IMR-90 (cell line): ENCODE results near the gene ATXN7L2. TPM values are rescaled to one million over a fixed set of nuclear protein-coding genes. Genes with fewer than 3 reads are reported as not detected.

Experiments used
- ATAC-seq: fragments of 200-7000 bp; cut with Tn5 transposase; 2 replicates; pipeline ENCODE4 v1.9.1; 2020; ENCODE audit warnings: low read depth, mild to moderate bottlenecking, moderate library complexity
- BruUV-seq: library from RNA; stranded (reverse); fragments of 400-500 nt; replicated peaks from 2 replicates; lab custom pipeline; 2021; lab: Mats Ljungman, UMichigan
- CTCF ChIA-PET: fragments of 300-600 bp; formaldehyde crosslinking; extraction: SDS; loops from one replicate; lab custom pipeline; 2021; ENCODE audit warnings: antibody characterized with exemption; lab: Yijun Ruan, JAX
- POLR2A ChIA-PET: fragments of 300-600 bp; sonication (Branson Sonifier 250); formaldehyde crosslinking; loops from one replicate; lab custom pipeline; 2022; ENCODE audit warnings: antibody characterized with exemption; ENCODE audit not compliant: unreplicated experiment; lab: Charles Lee
- DNase-seq: peaks from one replicate; pipeline ENCODE4 v3.0.0; 2013
- H2AFZ ChIP-seq: replicated peaks from 2 replicates; pipeline ENCODE3; 2013; ENCODE audit warnings: low read length, mild to moderate bottlenecking; ENCODE audit not compliant: poor library complexity
- H2AK5ac ChIP-seq: 2 replicates; pipeline ENCODE4 v1.6.1; 2013; ENCODE audit warnings: low read depth, low read length, inconsistent platforms
- H2AK9ac ChIP-seq: replicated peaks from 2 replicates; pipeline ENCODE3; 2013; ENCODE audit warnings: mild to moderate bottlenecking, low read depth, low read length, moderate library complexity; ENCODE audit not compliant: poor library complexity
- H2BK120ac ChIP-seq: 2 replicates; pipeline ENCODE4 v1.6.1; 2013; ENCODE audit warnings: low read depth, low read length, inconsistent platforms
- H2BK15ac ChIP-seq: 3 replicates; pipeline ENCODE4 v1.6.1; 2013; ENCODE audit warnings: low read depth, low read length, inconsistent platforms
- H2BK20ac ChIP-seq: 2 replicates; pipeline ENCODE4 v1.6.1; 2013; ENCODE audit warnings: low read depth, mild to moderate bottlenecking, inconsistent platforms, low read length, moderate library complexity
- H2BK5ac ChIP-seq: 2 replicates; pipeline ENCODE4 v1.6.1; 2013; ENCODE audit warnings: mild to moderate bottlenecking, low read depth, low read length, inconsistent platforms; ENCODE audit not compliant: poor library complexity, severe bottlenecking
- H3K14ac ChIP-seq: replicated peaks from 2 replicates; pipeline ENCODE4 v1.6.1; 2013; ENCODE audit warnings: low read depth, low read length, inconsistent platforms
- H3K18ac ChIP-seq: 2 replicates; pipeline ENCODE4 v1.6.1; 2013; ENCODE audit warnings: low read depth, low read length, control low read depth
- H3K23ac ChIP-seq: 2 replicates; pipeline ENCODE4 v1.6.1; 2013; ENCODE audit warnings: low read depth, low read length, inconsistent platforms
- H3K27ac ChIP-seq: 2 replicates; pipeline ENCODE4 v1.5.1; 2013; ENCODE audit warnings: mild to moderate bottlenecking, control low read depth, low read length; ENCODE audit not compliant: insufficient read depth
- H3K27me3 ChIP-seq: 2 replicates; pipeline ENCODE4 v1.6.1; 2013; ENCODE audit warnings: low read length; ENCODE audit not compliant: control insufficient read depth, insufficient read depth
- H3K36me3 ChIP-seq: 2 replicates; pipeline ENCODE4 v1.6.1; 2013; ENCODE audit warnings: low read length, mixed read lengths; ENCODE audit not compliant: control insufficient read depth, insufficient read depth
- H3K4ac ChIP-seq: 2 replicates; pipeline ENCODE4 v1.6.1; 2013; ENCODE audit warnings: low read depth, low read length, inconsistent platforms
- H3K4me1 ChIP-seq: 2 replicates; pipeline ENCODE4 v1.6.1; 2013; ENCODE audit warnings: low read length, mixed read lengths; ENCODE audit not compliant: control insufficient read depth, insufficient read depth
- H3K4me2 ChIP-seq: 2 replicates; pipeline ENCODE4 v1.6.1; 2013; ENCODE audit warnings: low read depth, mild to moderate bottlenecking, control low read depth, low read length, moderate library complexity
- H3K4me3 ChIP-seq: 2 replicates; pipeline ENCODE4 v1.5.1; 2013; ENCODE audit warnings: low read depth, mild to moderate bottlenecking, control low read depth, low read length, moderate library complexity; ENCODE audit not compliant: insufficient read depth
- H3K56ac ChIP-seq: 2 replicates; pipeline ENCODE4 v1.6.1; 2013; ENCODE audit warnings: low read length, inconsistent platforms; ENCODE audit not compliant: insufficient read depth; ENCODE audit errors: extremely low read depth
- H3K79me1 ChIP-seq, 2 experiments: 2 replicates each; pipeline ENCODE4 v1.6.1; 2013; ENCODE audit warnings: low read length in 2 of 2, inconsistent platforms in 1 of 2, low read depth in 1 of 2
- H3K9ac ChIP-seq: 2 replicates; pipeline ENCODE4 v1.6.1; 2013; ENCODE audit warnings: low read depth, low read length, control low read depth
- H3K9me1 ChIP-seq: 2 replicates; pipeline ENCODE4 v1.6.1; 2013; ENCODE audit warnings: low read length, inconsistent platforms; ENCODE audit not compliant: insufficient read depth
- H3K9me3 ChIP-seq: 2 replicates; pipeline ENCODE4 v1.6.1; 2013; ENCODE audit warnings: low read length; ENCODE audit not compliant: control insufficient read depth, insufficient read depth
- H4K20me1 ChIP-seq: 2 replicates; pipeline ENCODE4 v1.6.1; 2013; ENCODE audit warnings: low read length, inconsistent platforms; ENCODE audit not compliant: insufficient read depth
- H4K5ac ChIP-seq: 2 replicates; pipeline ENCODE4 v1.6.1; 2013; ENCODE audit warnings: mild to moderate bottlenecking, low read depth, low read length, control low read depth
- H4K8ac ChIP-seq, 2 experiments: 2 replicates each; pipeline ENCODE4 v1.6.1; 2013; ENCODE audit warnings: low read depth in 2 of 2, low read length in 2 of 2, control low read depth in 1 of 2, inconsistent platforms in 1 of 2
- H4K91ac ChIP-seq: 2 replicates; pipeline ENCODE4 v1.6.1; 2013; ENCODE audit warnings: low read depth, low read length, inconsistent platforms; ENCODE audit not compliant: insufficient read depth
- BHLHE40 ChIP-seq: fragments of 150-350 bp; IDR thresholded peaks from 2 replicates; pipeline ENCODE4 v1.6.1; 2016; ENCODE audit warnings: mild to moderate bottlenecking, low read depth, low read length
- MAFK ChIP-seq: IDR thresholded peaks from 2 replicates; pipeline ENCODE4 v1.6.1; 2012; ENCODE audit warnings: low read depth, low read length, improper control_type of control experiment
- POLR2A ChIP-seq: IDR thresholded peaks from 2 replicates; pipeline ENCODE4 v1.6.1; 2012; ENCODE audit warnings: mild to moderate bottlenecking, low read depth, low read length
- RCOR1 ChIP-seq: IDR thresholded peaks from 2 replicates; pipeline ENCODE4 v1.6.1; 2012; ENCODE audit warnings: mild to moderate bottlenecking, low read length, improper control_type of control experiment; ENCODE audit not compliant: insufficient replicate concordance
- USF2 ChIP-seq: fragments of 150-350 bp; IDR thresholded peaks from 2 replicates; pipeline ENCODE4 v1.6.1; 2017; ENCODE audit warnings: mild to moderate bottlenecking, antibody characterized with exemption, low read length, low read depth
- WGBS, 2 experiments: methylation state at CpG; one replicate each; pipeline versions ENCODE4 v1.1.5 to v1.1.7; 2013; ENCODE audit warnings: missing lambda C conversion rate in 2 of 2; ENCODE audit not compliant: insufficient read length in 1 of 2; ENCODE audit errors: extremely low coverage in 2 of 2; 5-methylcytosine and 5-hydroxymethylcytosine counted together
- dilution Hi-C: fragments of 300-500 bp; cut with HindIII; formaldehyde crosslinking; loops from one replicate; pipeline ENCODE4 v1.14.3; 2018; ENCODE audit warnings: low sequenced_read_pairs; ENCODE audit not compliant: unreplicated experiment
- in situ Hi-C: fragments of 300-500 bp; cut with MboI; formaldehyde crosslinking; loops from 3 replicates; pipeline ENCODE4 v1.14.3; 2019; ENCODE audit warnings: low sequenced_read_pairs, inconsistent platforms, mixed read lengths
- intact Hi-C: fragments of 100-400 bp; cut with micrococcal nuclease; formaldehyde crosslinking; loops from 2 replicates; pipeline ENCODE4 v1.10.0; 2022
- polyA plus RNA-seq, 3 experiments: library from polyadenylated mRNA; depleted of rRNA; stranded (reverse); fragments of >200 nt; gene quantifications; 2 replicates each; pipeline ENCODE4 v1.2.3, GENCODE V29; 2012; ENCODE audit warnings: low replicate concordance in 1 of 3
- total RNA-seq: library from RNA; depleted of rRNA; stranded (reverse); fragments of >200 nt; gene quantifications from 2 replicates; pipeline ENCODE4 v1.2.3, GENCODE V29; 2012

The ATXN7L2 gene
- total and polyA plus RNA-seq, 2 of the 4 experiments (the other 2 are of a cell fraction) = 1.3 to 4.8 TPM

GRCh38 chr1:109443476-109443875, 40.2 kb upstream of the ATXN7L2 start:
- H3K4me2 ChIP-seq = no peak overlapping the region
- no peak overlapping the region for H2AK9ac ChIP-seq
- H4K8ac ChIP-seq = no peak overlapping the region
- H2AFZ ChIP-seq = no peak overlapping the region
- POLR2A ChIA-PET = no interaction called here
- no peak overlapping the region for H2AK5ac ChIP-seq
- H3K4me1 ChIP-seq = peaks cover 3% of the 10 kb centered on the region
- in situ Hi-C loops = no loop called here
- peaks cover 1% of the 10 kb centered on the region; the same call in 1 of the 2 replicates for H3K9me1 ChIP-seq
- no peak overlapping the region for H4K91ac ChIP-seq
- no peak overlapping the region for H3K4me3 ChIP-seq
- H2BK15ac ChIP-seq = no peak overlapping the region
- DNase-seq (no peak), ATAC-seq (no peak)
- intact Hi-C loops = no loop called here
- no peak overlapping the region for H3K14ac ChIP-seq
- H3K9ac ChIP-seq = no peak overlapping the region
- H3K36me3 ChIP-seq = no peaks in the 10 kb centered on the region
- H2BK120ac ChIP-seq = no peak overlapping the region
- H2BK5ac ChIP-seq = no peak overlapping the region
- H3K18ac ChIP-seq = no peak overlapping the region
- H3K9me3 ChIP-seq = no peaks in the 10 kb centered on the region
- no peak overlapping the region for H3K27ac ChIP-seq
- no peak overlapping the region for H3K4ac ChIP-seq
- dilution Hi-C loops = no loop called here
- no CpG with 5 or more reads among the region's 2 CpGs for WGBS, 2 experiments
- H3K27me3 ChIP-seq = peaks cover 5% of the 10 kb centered on the region
- peaks cover 0 to 1% of the 10 kb centered on the region in 2 experiments; a peak in 2 of 4 replicates for H3K79me1 ChIP-seq
- no peak overlapping the region for H3K56ac ChIP-seq
- CTCF ChIA-PET = no interaction called here
- no TSS peak for BruUV-seq
- no peak overlapping the region for H2BK20ac ChIP-seq
- H4K20me1 ChIP-seq = no peaks in the 10 kb centered on the region
- H4K5ac ChIP-seq = no peak overlapping the region
- TF ChIP-seq BHLHE40 (no peak), MAFK (no peak), RCOR1 (no peak), POLR2A (no peak), USF2 (no peak)
- no peak overlapping the region for H3K23ac ChIP-seq
